Activated CD4-positive, alpha-beta T cell treated with anti-CD3 and anti-CD28 coated beads, Interleukin-2, amount 50 U/mL, for 24 hours (primary cell): ENCODE results near the gene PCBP2.

Source experiments
- DNase-seq, 2 donors: peaks; one replicate each; pipeline ENCODE4 v3.0.0-alpha.2; 2020; ENCODE audit warnings: low read depth in 1 of 2, low spot score in 1 of 2

The PCBP2 gene

GRCh38 chr12:53492830-53493609 lies 41.1 kb downstream of the PCBP2 start:
- DNase-seq: peak; percentile 69 to 76

GRCh38 chr12:53493610-53494391 lies 41.9 kb downstream of the PCBP2 start:
- DNase-seq: no peak

- no peak for DNase-seq
Observed at GRCh38 chr12:53495903-53496751, 44.2 kb downstream of the PCBP2 start.

GRCh38 chr12:53496752-53497032 lies 44.8 kb downstream of the PCBP2 start:
- no peak for DNase-seq

GRCh38 chr12:53497461-53497860 lies 45.6 kb downstream of the PCBP2 start:
- no peak for DNase-seq

- DNase-seq: no peak
Observed at GRCh38 chr12:53498235-53498630, 46.3 kb downstream of the PCBP2 start.

- DNase-seq: no peak
Observed at GRCh38 chr12:53499266-53500141, 47.6 kb downstream of the PCBP2 start, which contains the start of gene MAP3K12. Gene MAP3K12, minus strand, starts transcription at chr12:53499458. Its CDS starts 12,067 bp downstream, at chr12:53487391.

- no peak for DNase-seq
Observed at GRCh38 chr12:53500142-53500775, 48.4 kb downstream of the PCBP2 start.

- DNase-seq: peak; percentile 88 to 98
Observed at GRCh38 chr12:53500776-53501614, 49.1 kb downstream of the PCBP2 start, which contains the start of gene TARBP2. Gene TARBP2, plus strand, starts transcription at chr12:53501283. Its CDS starts 126 bp downstream, at chr12:53501409.

GRCh38 chr12:53501615-53502181 lies 49.8 kb downstream of the PCBP2 start:
- DNase-seq: no peak

GRCh38 chr12:53502331-53502730 lies 50.4 kb downstream of the PCBP2 start:
- DNase-seq: no peak

- DNase-seq: no peak
Observed at GRCh38 chr12:53502983-53503728, 51.3 kb downstream of the PCBP2 start.

- DNase-seq: no peak
Observed at GRCh38 chr12:53504004-53504920, 52.4 kb downstream of the PCBP2 start.

GRCh38 chr12:53505086-53505485 lies 53.2 kb downstream of the PCBP2 start:
- no peak for DNase-seq

GRCh38 chr12:53505555-53506449 lies 53.9 kb downstream of the PCBP2 start:
- no peak for DNase-seq

GRCh38 chr12:53506450-53506785 lies 54.5 kb downstream of the PCBP2 start:
- no peak for DNase-seq
